Right renal pelvis (tissue), 4 donors: Measurements from ENCODE around the gene ZNF490. TPM values are rescaled to one million over a fixed set of nuclear protein-coding genes. Genes with fewer than 3 reads are reported as not detected.
"Not testable (repeated sequence)": the region's sequence is repeated elsewhere in the genome, so short reads cannot be mapped to it uniquely, and the experiment has no call there.

Source experiments
- DNase-seq, 4 donors: peaks; one replicate each; pipeline ENCODE4 v3.0.0-alpha.2; 2013; ENCODE audit warnings: low read depth in 4 of 4, low spot score in 3 of 4, missing footprints in 1 of 4
- polyA plus RNA-seq, 4 donors: library from polyadenylated mRNA; unstranded; fragments of 120-200 nt; gene quantifications; one replicate each; pipeline ENCODE4 v1.2.1, GENCODE V29; 2013; ENCODE audit not compliant: insufficient read length in 4 of 4

Gene ZNF490
- polyA plus RNA-seq, 4 donors = 3.9 to 5.1 (median 4.9) TPM

DNA sequence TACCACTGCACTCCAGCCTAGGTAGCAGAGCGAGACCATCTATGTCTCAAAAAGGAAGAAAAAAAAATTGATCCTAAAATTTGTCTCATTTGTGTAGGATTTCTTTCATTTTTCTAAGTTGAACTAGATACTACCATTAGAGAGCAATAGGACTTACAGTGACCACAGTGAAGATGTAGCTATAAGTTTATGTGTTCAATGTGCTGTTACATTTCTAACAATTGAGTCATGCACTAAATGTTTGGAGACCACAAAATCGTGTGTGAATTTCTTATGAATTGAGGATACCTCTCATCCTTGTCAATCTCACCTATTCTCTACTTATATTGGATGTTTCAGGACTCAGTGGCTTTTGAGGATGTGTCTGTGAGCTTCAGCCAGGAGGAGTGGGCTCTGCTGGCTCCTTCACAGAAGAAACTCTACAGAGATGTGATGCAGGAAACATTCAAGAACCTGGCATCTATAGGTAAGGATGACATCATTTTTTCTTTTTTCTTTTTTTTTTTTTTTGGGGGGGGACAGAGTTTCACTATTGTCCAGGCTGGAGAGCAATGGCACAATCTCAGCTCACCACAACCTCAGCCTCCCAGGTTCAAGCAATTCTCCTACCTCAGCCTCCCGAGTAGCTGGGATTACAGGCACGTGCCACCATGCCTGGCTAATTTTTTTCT is 12.9 kb upstream of the ZNF490 start:
- no peak for DNase-seq

DNA sequence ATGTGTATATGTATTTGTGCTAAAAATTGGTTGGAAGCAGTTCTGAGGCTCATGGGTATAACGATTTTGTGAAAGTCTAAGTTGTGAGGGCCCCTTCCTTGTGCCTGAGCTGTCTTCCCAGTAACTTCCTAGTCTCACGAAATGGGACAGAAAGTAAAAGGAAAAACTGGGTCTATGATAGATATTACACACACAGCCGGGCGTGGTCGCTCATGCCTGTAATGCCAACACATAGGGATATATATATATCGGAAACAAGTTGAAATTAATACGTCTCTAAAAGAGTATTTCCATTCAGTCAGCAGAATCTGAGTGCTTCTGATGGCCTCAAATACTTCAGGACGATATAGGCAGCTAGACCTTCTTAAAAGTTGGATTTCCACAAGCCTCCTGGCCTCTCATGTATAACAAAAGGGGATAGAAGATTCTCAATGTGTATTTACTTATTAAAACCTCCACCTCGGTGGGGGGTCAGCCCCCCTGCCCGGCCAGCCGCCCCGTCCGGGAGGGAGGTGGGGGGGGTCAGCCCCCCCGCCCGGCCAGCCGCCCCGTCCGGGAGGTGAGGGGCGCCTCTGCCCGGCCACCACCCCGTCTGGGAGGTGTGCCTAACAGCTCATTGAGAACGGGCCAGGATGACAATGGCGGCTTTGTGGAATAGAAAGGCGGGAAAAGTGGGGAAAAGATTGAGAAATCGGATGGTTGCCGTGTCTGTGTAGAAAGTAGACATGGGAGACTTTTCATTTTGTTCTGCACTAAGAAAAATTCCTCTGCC is 10.8 kb upstream of the ZNF490 start:
- DNase-seq = not testable (repeated sequence)

DNA sequence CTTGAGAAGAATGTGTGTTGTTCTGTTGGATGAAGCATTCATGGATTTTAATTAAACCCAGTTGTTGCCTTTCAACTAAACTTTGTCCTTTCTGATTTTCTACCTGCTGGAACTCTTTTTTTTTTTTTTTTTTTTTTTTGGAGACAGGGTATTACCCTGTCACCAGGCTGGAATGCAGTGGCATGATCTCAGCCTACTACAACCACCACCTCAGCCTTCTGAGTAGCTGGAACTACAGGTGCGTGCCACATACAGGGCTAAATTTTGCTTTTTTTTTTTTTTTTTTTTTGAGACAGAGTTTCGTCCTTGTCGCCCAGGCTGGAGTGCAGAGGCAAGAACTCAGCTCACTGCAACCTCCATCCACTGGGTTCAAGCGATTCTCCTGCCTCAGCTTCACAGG is 7.0 kb upstream of the ZNF490 start:
- DNase-seq = no peak

DNA sequence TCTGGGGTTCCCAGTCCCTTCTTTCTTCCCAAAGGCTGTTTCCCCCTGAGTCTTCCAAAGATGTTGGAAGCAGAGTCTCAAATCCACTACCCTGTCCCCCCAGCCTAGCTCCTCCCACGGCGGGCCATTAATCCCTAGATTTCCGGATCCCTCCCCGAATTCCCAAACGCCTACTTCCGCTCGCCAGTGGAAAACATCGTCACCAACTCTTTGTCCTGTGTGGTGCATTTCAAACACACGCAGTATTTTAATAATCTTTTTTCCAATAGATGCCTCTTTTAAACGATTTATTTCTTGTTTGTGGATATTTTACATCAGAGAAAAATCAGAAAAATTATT is 717 bp upstream of the ZNF490 start:
- peak; percentile 68 to 76 (median 71) for DNase-seq

DNA sequence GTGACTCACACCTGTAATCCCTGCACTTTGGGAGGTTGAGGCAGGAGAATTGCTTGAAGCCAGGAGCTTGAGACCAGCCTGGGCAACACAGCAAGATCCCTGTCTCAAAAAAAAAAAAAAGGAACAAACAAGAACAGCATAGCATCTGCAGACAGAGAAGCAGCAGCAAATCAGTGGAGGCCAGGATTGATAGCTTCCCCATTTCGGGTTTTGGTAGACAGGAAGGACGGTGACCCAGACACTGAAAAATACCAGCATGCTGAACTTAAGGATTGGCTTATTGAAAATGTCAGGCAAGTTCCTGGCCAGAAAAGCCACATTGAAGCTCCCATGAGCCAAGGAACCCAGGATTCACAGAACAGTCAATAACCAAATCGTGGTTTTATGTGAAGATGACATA is 3.0 kb downstream of the ZNF490 start:
- no peak for DNase-seq

DNA sequence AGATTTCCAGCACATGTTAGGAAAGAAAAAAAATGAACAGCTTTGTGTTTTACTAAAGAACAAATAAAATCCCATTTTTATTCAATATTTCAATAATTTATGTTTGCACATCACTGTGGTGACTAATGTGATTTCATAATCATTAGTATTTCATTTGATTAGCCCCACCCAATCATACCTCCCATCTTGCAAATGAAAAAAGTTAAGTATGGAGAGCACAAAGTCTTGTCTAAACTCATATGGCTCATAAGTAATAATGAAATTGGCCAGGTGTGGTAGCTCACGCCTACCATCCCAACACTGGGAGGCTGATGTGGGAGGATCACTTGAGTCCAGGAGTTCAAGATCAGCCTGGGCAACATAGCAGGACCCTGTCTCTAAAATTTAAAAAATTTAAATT is 3.8 kb downstream of the ZNF490 start:
- DNase-seq = no peak

DNA sequence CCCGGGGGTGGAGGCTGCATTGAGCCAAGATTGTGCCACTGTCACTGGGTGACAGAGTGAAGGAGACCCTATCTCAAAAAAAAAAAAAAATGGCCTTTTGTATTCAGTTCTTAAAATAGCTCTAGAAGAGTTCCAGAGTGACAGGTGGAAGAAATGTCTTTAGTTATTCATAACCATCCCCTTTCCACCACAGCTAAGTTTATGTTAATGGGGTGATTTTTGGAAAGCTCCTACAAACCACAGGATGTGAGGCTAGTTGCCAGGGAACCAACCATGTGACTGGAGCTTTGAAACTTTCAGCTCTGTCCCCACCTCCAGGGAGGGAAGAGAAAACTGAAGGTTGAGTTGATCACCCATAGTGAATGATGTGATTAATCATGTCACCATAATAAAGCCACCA is 6.9 kb downstream of the ZNF490 start:
- no peak for DNase-seq

DNA sequence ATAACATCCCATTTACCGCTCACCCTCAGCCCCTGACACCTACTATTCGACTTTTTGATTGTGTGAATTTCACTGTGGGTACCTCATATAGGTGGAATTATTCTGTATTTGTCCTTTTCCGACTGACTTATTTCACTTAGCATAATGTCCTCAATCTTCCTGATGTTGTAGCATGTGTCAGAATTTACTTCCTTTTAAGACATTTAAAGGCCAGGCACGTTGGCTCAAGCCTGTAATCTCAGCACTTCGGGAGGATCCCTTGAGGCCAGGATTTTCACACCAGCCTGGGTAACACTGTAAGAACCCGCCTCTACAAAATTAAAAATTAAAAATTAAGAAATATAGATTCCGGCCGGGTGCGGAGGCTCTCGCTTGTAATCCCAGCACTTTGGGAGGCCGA is 13.0 kb downstream of the ZNF490 start:
- no peak for DNase-seq

DNA sequence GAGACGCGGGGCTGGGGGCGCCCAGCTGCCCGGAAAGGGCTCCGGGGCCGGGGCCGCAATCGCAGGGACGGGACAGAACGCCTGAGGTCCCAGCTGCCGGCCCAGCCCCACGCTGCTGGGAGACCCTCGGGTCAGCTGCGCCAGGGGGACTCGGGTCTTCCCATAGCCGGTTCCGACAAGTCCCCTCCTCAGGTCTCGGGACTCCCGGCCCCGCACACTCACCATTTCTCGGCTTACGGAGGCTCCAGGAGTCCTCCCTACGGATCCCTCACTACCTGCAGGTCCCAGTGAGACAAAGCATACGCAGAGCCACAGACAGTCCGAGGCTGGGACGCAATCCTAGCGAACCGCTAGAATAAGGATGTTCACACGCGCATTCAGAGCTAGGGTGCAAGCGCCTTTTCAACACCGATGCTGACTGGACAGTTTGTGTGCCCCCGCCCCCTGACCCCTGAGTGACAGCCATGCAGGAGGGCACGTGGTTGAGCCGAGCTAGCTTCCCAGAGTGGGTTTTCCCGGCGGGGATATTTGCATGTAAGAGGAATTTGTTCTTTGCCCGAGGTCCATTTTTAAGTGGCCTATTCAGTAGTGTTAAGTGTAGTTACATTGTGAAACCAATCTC is 13.6 kb downstream of the ZNF490 start:
- peak; percentile 12 to 20 (median 19) for DNase-seq

DNA sequence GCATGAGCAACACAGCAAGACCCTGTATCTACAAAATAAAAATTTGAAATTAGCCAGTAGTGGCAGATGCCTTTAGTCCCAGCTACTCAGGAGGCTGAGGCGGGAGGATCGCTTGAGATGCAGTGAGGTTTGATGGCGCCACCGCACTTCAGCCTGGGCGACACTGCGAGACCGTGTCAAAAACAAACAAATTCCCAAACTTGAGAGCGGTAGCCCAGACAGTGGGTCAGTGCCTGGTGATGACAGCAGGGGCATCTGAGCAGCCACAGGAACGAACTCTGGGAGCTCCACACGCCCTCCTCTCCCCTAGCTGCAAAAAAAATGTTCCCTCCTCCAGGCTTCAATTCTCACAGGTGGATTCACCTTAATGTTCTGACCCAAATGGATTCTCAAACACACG is 14.1 kb downstream of the ZNF490 start:
- no peak for DNase-seq

DNA sequence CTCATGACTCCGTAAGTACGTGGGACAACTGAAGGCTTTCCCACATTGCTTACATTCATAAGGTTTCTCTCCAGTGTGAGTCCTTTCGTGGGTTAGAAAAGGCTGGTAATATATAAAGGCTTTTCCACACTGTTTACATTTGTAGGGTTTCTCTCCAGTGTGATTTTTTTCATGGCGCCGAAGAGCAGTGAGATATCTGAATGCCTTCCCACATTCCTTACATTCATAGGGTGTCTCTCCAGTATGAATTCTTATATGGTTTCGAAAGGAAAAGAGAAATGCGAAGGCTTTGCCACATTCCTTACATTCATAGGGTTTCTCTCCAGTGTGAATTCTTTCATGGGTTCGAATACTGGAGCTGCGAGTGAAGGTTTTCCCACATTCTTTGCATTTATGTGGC is 29.5 kb downstream of the ZNF490 start:
- DNase-seq = no peak

DNA sequence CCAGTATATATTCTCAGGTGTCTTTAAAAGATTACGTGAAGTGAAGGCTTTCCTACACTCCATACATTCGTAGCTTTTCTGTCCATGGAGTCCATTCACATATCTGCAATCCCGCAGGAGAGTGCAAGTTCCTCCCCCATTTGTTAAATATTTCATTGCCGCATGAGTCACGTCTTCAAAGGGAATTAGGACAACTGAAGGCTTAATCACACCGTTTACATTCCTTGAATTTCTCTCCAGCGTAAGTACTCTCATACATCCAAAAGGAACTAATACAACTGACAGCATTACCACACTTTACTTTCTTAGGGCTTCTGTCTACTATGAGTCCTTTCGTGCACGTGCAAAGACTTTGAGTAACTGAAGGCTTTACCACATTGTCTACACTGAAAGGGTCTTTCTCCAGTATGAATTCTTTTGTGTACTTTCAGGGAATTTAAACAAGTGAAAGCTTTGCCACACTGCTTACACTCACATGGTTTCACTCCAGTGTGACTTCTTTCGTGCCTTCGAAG is 30.4 kb downstream of the ZNF490 start:
- no peak for DNase-seq

DNA sequence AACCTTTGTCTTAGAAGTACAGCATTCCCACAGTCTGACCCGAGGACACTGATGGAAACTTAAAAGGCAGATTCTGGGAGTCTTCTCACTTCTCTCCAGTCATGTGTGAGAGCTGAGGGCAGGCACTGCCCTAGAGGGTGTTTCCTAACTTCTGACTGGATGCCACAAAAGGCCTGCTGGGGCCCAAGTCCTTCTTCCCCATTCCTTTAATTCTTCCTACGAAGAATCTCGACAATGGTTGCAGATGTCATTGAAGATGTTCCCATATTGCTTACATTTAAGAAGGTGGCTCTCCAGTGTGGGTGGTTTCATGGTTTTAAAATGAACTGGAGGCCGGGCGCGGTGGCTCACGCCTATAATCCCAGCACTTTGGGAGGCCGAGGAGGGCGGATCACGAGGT is 32.0 kb downstream of the ZNF490 start:
- DNase-seq = no peak

DNA sequence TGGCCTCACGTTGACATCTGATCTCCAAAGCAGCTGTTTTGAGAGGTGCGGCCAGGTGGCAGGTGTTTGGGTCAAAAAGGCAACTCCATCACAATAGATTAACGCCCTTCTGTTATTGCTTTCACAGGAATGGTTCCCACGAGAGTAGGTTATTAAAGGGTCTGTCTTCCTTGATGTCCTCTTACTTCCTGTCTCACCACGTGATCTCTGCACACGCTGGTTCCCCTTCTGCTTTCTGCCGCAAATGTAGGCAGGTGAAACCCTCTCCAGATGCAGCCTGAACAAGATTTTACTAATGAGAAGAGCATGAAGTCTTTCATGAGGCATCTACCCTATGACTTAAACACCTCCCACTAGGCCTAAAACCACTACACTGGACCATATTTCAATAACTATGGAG is 36.6 kb downstream of the ZNF490 start:
- no peak for DNase-seq

DNA sequence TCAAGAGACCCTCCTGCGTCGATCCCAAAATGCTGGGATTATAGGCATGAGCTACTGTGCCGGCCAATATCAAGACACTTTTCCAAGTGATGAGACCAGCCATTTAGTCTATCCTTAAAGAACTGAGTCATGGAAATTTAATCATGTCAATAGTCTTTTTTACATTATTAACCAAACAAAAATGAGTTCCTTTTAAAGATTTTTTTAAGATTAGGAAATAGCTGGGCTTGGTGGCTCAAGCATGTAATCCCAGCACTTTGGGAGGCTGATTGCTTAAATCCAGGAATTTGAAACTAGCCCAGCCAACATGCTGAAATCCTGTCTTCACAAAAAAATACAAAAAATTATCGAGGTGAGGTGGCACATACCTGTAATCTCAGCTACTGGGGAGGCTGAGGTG is 42.7 kb downstream of the ZNF490 start:
- DNase-seq = no peak

DNA sequence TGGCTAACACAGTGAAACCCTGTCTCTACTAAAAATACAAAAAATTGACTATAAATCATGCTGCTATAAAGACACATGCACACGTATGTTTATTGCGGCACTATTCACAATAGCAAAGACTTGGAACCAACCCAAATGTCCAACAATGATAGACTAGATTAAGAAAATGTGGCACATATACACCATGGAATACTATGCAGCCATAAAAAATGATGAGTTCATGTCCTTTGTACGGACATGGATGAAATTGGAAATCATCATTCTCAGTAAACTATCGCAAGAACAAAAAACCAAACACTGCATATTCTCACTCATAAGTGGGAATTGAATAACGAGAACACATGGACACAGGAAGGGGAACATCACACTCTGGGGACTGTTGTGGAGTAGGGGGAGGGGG is 44.2 kb downstream of the ZNF490 start:
- DNase-seq = not testable (repeated sequence)

DNA sequence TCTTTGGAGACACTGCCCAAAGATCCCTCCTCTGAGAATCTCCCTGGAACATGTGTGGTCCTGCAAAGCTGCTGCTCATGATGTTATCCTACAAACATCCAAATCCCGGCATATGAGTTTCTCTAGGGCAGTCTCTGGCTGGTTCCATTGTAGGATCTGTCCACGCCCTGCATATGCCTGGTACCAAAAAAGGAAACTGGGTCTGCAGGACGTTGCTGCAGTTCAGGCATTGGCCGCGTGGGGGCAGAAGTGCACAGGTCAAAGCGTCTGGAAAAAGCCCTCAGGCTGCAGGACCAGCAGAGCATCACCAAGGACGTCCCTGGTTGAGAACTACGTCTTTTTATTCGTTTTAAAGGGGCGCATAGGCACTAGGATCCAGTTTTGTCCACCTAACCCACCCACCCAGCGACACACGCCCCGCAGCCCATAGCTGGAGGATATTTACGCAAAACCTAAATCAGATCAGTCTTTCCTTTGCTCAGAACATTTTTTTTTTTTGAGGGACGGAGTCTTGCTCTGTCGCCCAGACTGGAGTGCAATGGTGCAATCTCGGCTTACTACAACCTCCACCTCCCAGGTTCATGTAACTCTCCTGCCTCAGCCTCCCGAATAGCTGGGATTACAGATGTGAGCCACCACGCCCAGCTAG is 46.5 kb downstream of the ZNF490 start:
- peak; percentile 65 to 78 (median 71) for DNase-seq

DNA sequence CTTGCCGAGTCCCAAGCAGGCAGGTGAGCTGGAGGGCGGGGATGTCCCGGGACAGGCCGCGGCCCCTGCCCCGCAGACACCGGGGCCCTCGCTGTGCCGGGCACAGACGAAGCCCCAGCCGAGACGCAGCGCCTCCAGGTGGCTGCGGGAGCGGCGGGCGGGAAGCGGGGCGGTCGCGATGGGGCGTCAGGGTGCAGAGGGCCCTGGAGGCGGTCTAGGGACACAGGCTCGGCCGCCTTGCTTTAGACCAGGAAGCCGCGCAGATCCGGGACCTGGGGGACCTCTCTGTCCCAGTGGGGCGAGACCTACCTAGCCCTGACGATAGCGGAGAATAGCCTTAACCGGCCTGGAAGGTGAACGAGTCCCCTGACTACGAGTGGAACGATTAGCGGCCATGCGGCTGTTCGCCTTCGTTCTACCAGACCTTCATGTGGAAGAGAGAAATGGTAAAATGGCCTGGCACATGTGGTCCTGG is 55.1 kb downstream of the ZNF490 start:
- DNase-seq = no peak

DNA sequence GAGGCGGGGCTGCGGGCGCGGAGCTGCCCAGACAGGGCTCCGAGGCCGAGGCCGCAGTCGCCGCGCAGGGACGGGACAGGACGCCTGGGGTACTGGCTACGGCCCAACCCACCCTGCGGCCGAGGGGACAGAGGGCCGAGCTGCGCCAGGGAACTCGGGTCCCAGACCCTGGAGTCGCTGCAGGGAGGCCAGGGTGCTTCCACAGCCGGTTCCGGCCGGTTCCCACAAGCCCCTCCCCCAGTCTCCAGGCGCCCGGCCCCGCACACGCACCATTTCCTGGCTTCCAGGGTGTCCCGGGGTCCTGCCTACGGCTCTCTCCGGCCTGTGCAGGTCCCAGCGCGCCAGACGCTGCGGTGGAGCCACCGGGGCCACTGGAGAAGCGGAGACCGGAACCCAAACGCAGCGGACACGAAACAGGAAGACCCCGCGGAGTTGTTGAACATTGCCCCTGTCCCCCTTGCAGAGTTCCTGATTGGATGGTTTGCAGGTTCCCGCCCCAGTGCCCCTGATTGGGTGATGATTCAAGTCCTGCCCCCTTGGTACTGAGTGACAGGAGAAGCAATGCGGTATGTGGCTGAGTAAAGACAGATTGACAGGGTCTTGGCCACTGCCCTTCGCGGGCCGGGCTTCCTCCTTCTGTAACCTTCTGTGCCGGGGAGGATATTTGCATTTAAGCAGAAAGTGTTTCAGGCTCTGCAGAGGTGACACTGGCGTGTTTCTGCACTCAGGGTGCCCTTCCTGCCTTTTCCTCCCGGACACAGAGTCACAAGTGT is 59.4 kb downstream of the ZNF490 start, which contains the start of gene ZNF564:
Gene ZNF564 (minus strand): TSS at position 423 of the 773 bp plus-strand sequence. CDS start 150 bp downstream, at position 273.
- DNase-seq = peak; percentile 95 to 99 (median 96)

DNA sequence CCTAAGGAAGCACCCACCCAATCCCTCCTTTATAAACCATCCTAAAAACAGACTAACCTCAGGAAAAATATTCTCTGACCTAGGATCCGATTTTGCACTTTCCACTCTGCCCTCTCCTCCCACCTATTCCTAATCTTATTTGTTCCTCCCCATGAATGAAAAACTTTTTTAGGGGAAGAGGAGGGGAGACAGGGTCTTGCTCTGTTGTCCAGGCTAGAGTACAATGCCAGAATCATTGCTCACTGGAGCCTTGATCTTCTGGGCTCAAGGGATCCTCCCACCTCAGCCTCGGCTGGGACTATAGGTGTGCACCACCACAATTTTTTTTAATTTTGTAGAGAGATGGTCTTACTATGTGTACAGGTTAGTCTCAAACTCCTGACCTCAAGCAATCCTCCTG is 63.7 kb downstream of the ZNF490 start:
- no peak for DNase-seq
